ENCODE measurements around the gene PRKG1. TPM values are rescaled to one million over a fixed set of nuclear protein-coding genes. Genes with fewer than 3 reads are reported as not detected.

Gene PRKG1
- total RNA-seq, 1 experiment from 2014 or later: 10.4 TPM

GRCh38 chr10:51117053-51117660, 42.9 kb downstream of the PRKG1 start:
- Mint-ChIP-seq H3K27me3 (ENCODE audit: low read depth) (no peaks in the 10 kb centered on the region), H3K27ac (no peak overlapping the region), H3K36me3 (ENCODE audit: insufficient read depth in 1 of 3, low read depth in 3 of 3) (no peaks in the 10 kb centered on the region; a peak in 1 of 7 replicates), H3K4me3 (no peak overlapping the region), H3K4me1 (peaks cover 3 to 8% of the 10 kb centered on the region in 2 experiments; a peak in 2 of 4 replicates), H3K9me3 (peaks cover 0 to 3% of the 10 kb centered on the region in 2 experiments; a peak in 1 of 5 replicates)
- Histone ChIP-seq H2BK15ac (ENCODE audit: low read depth, low read length) (no peak overlapping the region), H3K56ac (ENCODE audit: insufficient read length, low read depth, low read length) (no peak overlapping the region), H2BK12ac (ENCODE audit: insufficient read length, low read depth, low read length) (no peak overlapping the region), H3K18ac (ENCODE audit: insufficient read length, low read depth, low read length) (no peak overlapping the region), H2AK5ac (ENCODE audit: insufficient read length, low read length) (no peak overlapping the region), H3K4ac (ENCODE audit: low read depth, low read length) (no peak overlapping the region), H3K79me2 (ENCODE audit: insufficient read depth, low read length) (no peaks in the 10 kb centered on the region; the same call in 1 of the 2 replicates), H3K27ac (ENCODE audit: insufficient read length, low read depth, low read length) (no peak overlapping the region), H3K23ac (ENCODE audit: insufficient read length, low read depth, low read length) (no peak overlapping the region), H3K27me3 (ENCODE audit: insufficient read depth, low read length) (no peaks in the 10 kb centered on the region), H3T11ph (ENCODE audit: low read length) (no peak overlapping the region), H2BK20ac (ENCODE audit: low read depth, low read length, poor library complexity, severe bottlenecking) (no peak overlapping the region), H3K23me2 (ENCODE audit: insufficient read length, low read depth, low read length, poor library complexity, severe bottlenecking) (no peaks in the 10 kb centered on the region), H3K9ac (ENCODE audit: extremely low read depth, insufficient read length, low read length) (no peak overlapping the region), H2BK120ac (ENCODE audit: low read depth, low read length, poor library complexity, severe bottlenecking) (no peak overlapping the region), H4K8ac (replicated peaks; ENCODE audit: insufficient read length, low read depth, low read length) (no peak overlapping the region), H4K91ac (ENCODE audit: insufficient read length, low read depth, low read length) (no peak overlapping the region), H2BK5ac (ENCODE audit: insufficient read length, low read length) (no peak overlapping the region), H4K20me1 (ENCODE audit: control insufficient read depth, insufficient read depth, insufficient read length) (no peaks in the 10 kb centered on the region), H3K14ac (ENCODE audit: insufficient read depth, low read length) (no peak overlapping the region), H3K4me1 (ENCODE audit: insufficient read depth, low read length) (peaks cover 4% of the 10 kb centered on the region; the same call in 1 of the 2 replicates), H4K5ac (ENCODE audit: insufficient read length, low read depth, low read length) (no peak overlapping the region), H3K4me2 (ENCODE audit: insufficient read depth, insufficient read length, low read length) (no peak overlapping the region), H3K79me1 (ENCODE audit: insufficient read depth, low read depth, low read length, poor library complexity, severe bottlenecking) (no peaks in the 10 kb centered on the region), H2AFZ (ENCODE audit: low read length) (no peak overlapping the region), H3K9me3 (ENCODE audit: control insufficient read depth, low read depth, low read length) (no peaks in the 10 kb centered on the region)
- TF ChIP-seq CTCF (conservative IDR thresholded peaks at IDR 0.05): no peak
- no peak for DNase-seq
- WGBS (ENCODE audit: extremely low coverage, insufficient read length, low lambda C conversion rate): no CpG with 5 or more reads among the region's 3 CpGs

Measured in H9 (cell line).